OCI-LY7 (cell line): Measurements from ENCODE around the gene KCNE1. TPM values are rescaled to one million over a fixed set of nuclear protein-coding genes. Genes with fewer than 3 reads are reported as not detected.

Source experiments
- BruUV-seq: library from RNA; stranded (reverse); fragments of 400-500 nt; replicated peaks from 2 replicates; lab custom pipeline; 2021; lab: Mats Ljungman, UMichigan
- CTCF ChIA-PET: fragments of 300-600 bp; sonication (Branson Sonifier 250); formaldehyde crosslinking; loops from one replicate; lab custom pipeline; 2022; ENCODE audit warnings: antibody characterized with exemption; ENCODE audit not compliant: unreplicated experiment; lab: Charles Lee
- POLR2A ChIA-PET: fragments of 300-600 bp; sonication (Branson Sonifier 250); formaldehyde crosslinking; loops from one replicate; lab custom pipeline; 2022; ENCODE audit warnings: antibody characterized with exemption; lab: Charles Lee
- DNase-seq: peaks from one replicate; pipeline ENCODE4 v3.0.0-alpha.2; 2015; ENCODE audit warnings: low spot score
- H2AFZ ChIP-seq: fragments of 200-600 bp; sonication (generic), shearing (Covaris generic); 2 replicates; pipeline ENCODE4 v1.6.1; 2014; ENCODE audit warnings: mild to moderate bottlenecking, antibody characterized with exemption, low read length, moderate library complexity
- H3K27ac ChIP-seq: fragments of 200-600 bp; sonication (generic); 2 replicates; pipeline ENCODE4 v1.5.1; 2014; ENCODE audit warnings: mixed run types, low read depth, mild to moderate bottlenecking, moderate library complexity, low read length, inconsistent platforms; ENCODE audit not compliant: poor library complexity, severe bottlenecking
- H3K36me3 ChIP-seq: fragments of 200-600 bp; sonication (generic); 2 replicates; pipeline ENCODE4 v1.6.1; 2014; ENCODE audit warnings: mild to moderate bottlenecking, antibody characterized with exemption, low read length, moderate library complexity, mixed read lengths; ENCODE audit not compliant: insufficient read depth
- H3K4me1 ChIP-seq: fragments of 200-600 bp; sonication (generic); 2 replicates; pipeline ENCODE4 v1.5.1; 2014; ENCODE audit warnings: mild to moderate bottlenecking, low read length; ENCODE audit not compliant: insufficient read depth, poor library complexity, severe bottlenecking
- H3K4me2 ChIP-seq: fragments of 200-600 bp; sonication (generic); 2 replicates; pipeline ENCODE4 v1.6.1; 2014; ENCODE audit warnings: mild to moderate bottlenecking, low read length
- H3K4me3 ChIP-seq: fragments of 200-600 bp; sonication (generic); 2 replicates; pipeline ENCODE4 v1.5.1; 2014; ENCODE audit warnings: mild to moderate bottlenecking, low read depth, low read length; ENCODE audit not compliant: poor library complexity, severe bottlenecking
- H3K79me2 ChIP-seq: fragments of 200-600 bp; sonication (generic); 2 replicates; pipeline ENCODE4 v1.6.1; 2016; ENCODE audit warnings: low read depth, mild to moderate bottlenecking, low read length, moderate library complexity, mixed read lengths; ENCODE audit not compliant: insufficient read depth
- H3K9me2 ChIP-seq: fragments of 200-600 bp; sonication (generic); 2 replicates; pipeline ENCODE4 v1.6.1; 2016; ENCODE audit warnings: mild to moderate bottlenecking, low read length, mixed read lengths; ENCODE audit not compliant: insufficient read depth
- H3K9me3 ChIP-seq: fragments of 200-600 bp; sonication (generic); 2 replicates; pipeline ENCODE4 v1.6.1; 2014; ENCODE audit warnings: mild to moderate bottlenecking, mixed run types, low read length, mixed read lengths
- H4K20me1 ChIP-seq: fragments of 200-600 bp; sonication (generic); 2 replicates; pipeline ENCODE4 v1.6.1; 2014; ENCODE audit warnings: mild to moderate bottlenecking, antibody characterized with exemption, low read length, moderate library complexity, mixed read lengths; ENCODE audit not compliant: insufficient read depth
- EZH2phosphoT487 ChIP-seq: fragments of 200-600 bp; sonication (generic); IDR thresholded peaks from 2 replicates; pipeline ENCODE4 v1.6.1; 2018; ENCODE audit warnings: low read depth, borderline replicate concordance, mild to moderate bottlenecking, mixed run types, antibody characterized with exemption, low read length, moderate library complexity, mixed read lengths
- intact Hi-C: fragments of 100-400 bp; cut with micrococcal nuclease; formaldehyde crosslinking; loops from one replicate; pipeline ENCODE4 v1.10.0; 2022; ENCODE audit not compliant: unreplicated experiment
- total RNA-seq, 2 experiments: library from RNA; depleted of rRNA in 1 of 2; stranded (reverse); fragments of >200 nt in 1 of 2; shearing (Covaris generic) in 1 of 2; gene quantifications; 2 replicates each; pipeline ENCODE4 v1.2.3, GENCODE V29; 2014 to 2022
- TF ChIP-seq, protein P1 (sequence below): fragments of 200-600 bp; sonication (generic); conservative IDR thresholded peaks from 2 replicates; pipeline ENCODE4 v1.5.1; 2014; ENCODE audit warnings: mild to moderate bottlenecking, antibody characterized with exemption, low read length, moderate library complexity, mixed read lengths

Gene KCNE1
- total RNA-seq, 2 experiments from 2014 or later, result 0.15 TPM; not detected in 1

DNA sequence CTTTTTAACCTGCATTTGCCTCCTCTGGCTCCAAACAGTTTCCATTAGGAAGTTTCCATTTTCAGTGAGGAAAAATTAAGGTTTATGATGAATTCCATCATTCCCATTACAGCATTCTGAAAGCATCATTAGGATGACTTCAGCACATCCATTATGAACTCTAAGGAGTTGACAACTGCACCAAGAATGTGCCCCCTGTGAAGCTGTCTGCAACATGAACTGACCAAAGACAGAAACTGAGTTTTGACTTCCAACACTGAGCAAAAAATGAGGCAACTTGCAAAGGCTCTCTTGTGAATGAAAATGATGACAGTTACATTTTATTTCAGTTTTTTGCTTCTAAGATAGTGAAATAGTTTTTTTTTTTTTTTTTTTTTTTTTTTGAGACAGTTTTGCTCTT lies 18.3 kb upstream of the KCNE1 start:
- H3K36me3 ChIP-seq, result no peaks in the 10 kb centered on the region
- intact Hi-C loops, result no loop called here
- H2AFZ ChIP-seq, result no peak overlapping the region
- no peaks in the 10 kb centered on the region for H3K4me1 ChIP-seq
- H3K79me2 ChIP-seq, result no peaks in the 10 kb centered on the region
- H3K4me2 ChIP-seq, result no peak overlapping the region
- no peak overlapping the region for H3K4me3 ChIP-seq
- CTCF ChIA-PET, result no interaction called here
- H3K9me3 ChIP-seq, result no peaks in the 10 kb centered on the region
- no peaks in the 10 kb centered on the region for H4K20me1 ChIP-seq
- BruUV-seq, result no TSS peak
- no peak overlapping the region for H3K27ac ChIP-seq
- TF ChIP-seq, protein P1, sequence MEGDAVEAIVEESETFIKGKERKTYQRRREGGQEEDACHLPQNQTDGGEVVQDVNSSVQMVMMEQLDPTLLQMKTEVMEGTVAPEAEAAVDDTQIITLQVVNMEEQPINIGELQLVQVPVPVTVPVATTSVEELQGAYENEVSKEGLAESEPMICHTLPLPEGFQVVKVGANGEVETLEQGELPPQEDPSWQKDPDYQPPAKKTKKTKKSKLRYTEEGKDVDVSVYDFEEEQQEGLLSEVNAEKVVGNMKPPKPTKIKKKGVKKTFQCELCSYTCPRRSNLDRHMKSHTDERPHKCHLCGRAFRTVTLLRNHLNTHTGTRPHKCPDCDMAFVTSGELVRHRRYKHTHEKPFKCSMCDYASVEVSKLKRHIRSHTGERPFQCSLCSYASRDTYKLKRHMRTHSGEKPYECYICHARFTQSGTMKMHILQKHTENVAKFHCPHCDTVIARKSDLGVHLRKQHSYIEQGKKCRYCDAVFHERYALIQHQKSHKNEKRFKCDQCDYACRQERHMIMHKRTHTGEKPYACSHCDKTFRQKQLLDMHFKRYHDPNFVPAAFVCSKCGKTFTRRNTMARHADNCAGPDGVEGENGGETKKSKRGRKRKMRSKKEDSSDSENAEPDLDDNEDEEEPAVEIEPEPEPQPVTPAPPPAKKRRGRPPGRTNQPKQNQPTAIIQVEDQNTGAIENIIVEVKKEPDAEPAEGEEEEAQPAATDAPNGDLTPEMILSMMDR, result no peak
- no peak for TF ChIP-seq EZH2phosphoT487
- H3K9me2 ChIP-seq, result no peaks in the 10 kb centered on the region
- DNase-seq, result no peak
- POLR2A ChIA-PET, result no interaction called here

DNA sequence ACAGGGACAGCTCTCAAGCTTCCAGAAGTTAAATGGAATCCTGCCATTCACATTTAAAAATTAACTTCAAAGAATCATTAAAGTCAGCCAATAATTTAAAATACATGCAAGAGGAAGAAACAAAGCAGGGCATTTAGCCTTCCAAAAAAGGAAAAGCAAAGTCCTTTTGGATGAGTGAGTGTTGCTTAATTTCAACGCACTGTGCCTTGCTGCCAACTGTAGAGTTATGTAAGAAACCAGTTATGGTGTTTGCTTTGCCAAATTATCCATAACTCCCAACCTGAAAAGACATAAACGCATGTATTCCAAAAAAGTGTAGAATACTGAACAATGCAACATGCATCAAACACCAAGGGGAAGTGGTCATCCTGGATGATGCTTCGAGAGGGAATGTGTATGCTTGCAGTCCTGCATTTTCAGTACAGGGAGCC lies 16.1 kb upstream of the KCNE1 start:
- H3K4me2 ChIP-seq, result no peak overlapping the region
- TF ChIP-seq, protein P1, result no peak
- TF ChIP-seq EZH2phosphoT487, result no peak
- CTCF ChIA-PET, result no interaction called here

DNA sequence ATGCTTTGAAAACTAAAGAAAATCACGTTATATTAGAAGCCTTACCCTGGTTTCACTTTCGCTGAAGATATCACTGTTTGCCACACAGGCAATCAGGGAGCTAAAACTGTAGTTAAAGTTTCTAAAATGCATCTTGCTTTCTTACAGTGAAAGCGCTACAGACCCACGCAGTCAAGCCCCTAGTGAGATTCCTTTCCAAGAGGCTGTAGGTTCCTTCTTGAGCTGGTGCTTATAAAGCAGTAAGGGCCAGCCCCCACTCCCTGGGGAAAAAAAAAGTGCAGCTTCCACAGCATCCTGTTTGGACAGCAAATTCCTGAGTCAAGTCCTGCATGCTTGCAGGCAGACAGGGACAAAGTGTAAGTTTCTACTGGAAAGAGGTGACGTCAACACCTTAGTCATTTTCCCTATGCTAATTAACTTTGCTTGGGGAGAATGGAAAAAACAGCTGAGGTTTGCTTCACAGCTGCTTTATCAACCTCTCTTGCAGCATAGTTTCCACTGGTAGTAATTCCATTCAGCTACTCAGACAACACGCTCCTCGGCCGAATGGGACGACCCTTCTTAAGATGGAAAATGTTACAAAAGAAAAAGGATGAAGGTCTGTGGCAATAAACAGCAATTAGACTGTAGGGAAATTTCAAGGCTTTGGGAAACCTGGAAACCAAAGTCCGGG lies 14.7 kb upstream of the KCNE1 start:
- DNase-seq, result no peak
- POLR2A ChIA-PET, result interaction anchor here (1.1 kb wide), 2 partner anchors 14 to 15 kb away, joined by 3 read pairs; no protein-coding TSS in a partner anchor
- no TSS peak for BruUV-seq
- H3K9me2 ChIP-seq, result no peaks in the 10 kb centered on the region
- no peaks in the 10 kb centered on the region for H3K79me2 ChIP-seq
- CTCF ChIA-PET, result interaction anchor here (0.7 to 1.1 kb wide), 2 partner anchors 56 to 82 kb away, joined by 3 read pairs; no protein-coding TSS in a partner anchor
- H4K20me1 ChIP-seq, result no peaks in the 10 kb centered on the region
- H3K4me1 ChIP-seq, result no peaks in the 10 kb centered on the region
- H3K4me2 ChIP-seq, result peak overlapping the region; percentile 26; the same call in 1 of the 2 replicates
- H3K4me3 ChIP-seq, result peak overlapping the region; percentile 12
- TF ChIP-seq, protein P1, result no peak
- TF ChIP-seq EZH2phosphoT487, result no peak
- intact Hi-C loops, result loop anchor here (5.0 kb wide), 1 partner anchor 56 kb away; no protein-coding TSS in a partner anchor
- H3K27ac ChIP-seq, result no peak overlapping the region
- no peaks in the 10 kb centered on the region for H3K36me3 ChIP-seq
- H2AFZ ChIP-seq, result no peak overlapping the region
- H3K9me3 ChIP-seq, result no peaks in the 10 kb centered on the region

More for the DNA sequence above, 16.1 kb upstream of the KCNE1 start:
- Histone ChIP-seq H4K20me1 (no peaks in the 10 kb centered on the region), H3K9me3 (no peaks in the 10 kb centered on the region), H2AFZ (no peak overlapping the region), H3K9me2 (no peaks in the 10 kb centered on the region), H3K27ac (no peak overlapping the region), H3K36me3 (no peaks in the 10 kb centered on the region), H3K79me2 (no peaks in the 10 kb centered on the region), H3K4me3 (no peak overlapping the region), H3K4me1 (no peaks in the 10 kb centered on the region)
- POLR2A ChIA-PET, result no interaction called here
- intact Hi-C loops, result loop anchor here (5.0 kb wide), 1 partner anchor 54 kb away; no protein-coding TSS in a partner anchor
- BruUV-seq, result no TSS peak
- no peak for DNase-seq
